Panc1 (cell line): ENCODE data around the gene PRF1. TPM values are rescaled to one million over a fixed set of nuclear protein-coding genes. Genes with fewer than 3 reads are reported as not detected.
A peak's percentile ranks its signal among the peaks of the same experiment; 100 is the strongest.

Experiments used
- ATAC-seq: fragments of 200-7000 bp; cut with Tn5 transposase; 2 replicates; pipeline ENCODE4 v1.9.1; 2020; ENCODE audit warnings: mild to moderate bottlenecking, moderate library complexity
- BruUV-seq: library from RNA; stranded (reverse); fragments of 400-500 nt; replicated peaks from 2 replicates; lab custom pipeline; 2021; lab: Mats Ljungman, UMichigan
- CTCF ChIA-PET: fragments of 300-600 bp; sonication (Branson Sonifier 250); formaldehyde crosslinking; loops from one replicate; lab custom pipeline; 2022; ENCODE audit warnings: antibody characterized with exemption; lab: Charles Lee
- POLR2A ChIA-PET: fragments of 300-600 bp; sonication (Branson Sonifier 250); formaldehyde crosslinking; loops from one replicate; lab custom pipeline; 2022; ENCODE audit warnings: antibody characterized with exemption; lab: Charles Lee
- DNase-seq: peaks from one replicate; pipeline ENCODE4 v3.0.0-alpha.2; 2010; ENCODE audit warnings: low read depth, low spot score
- H3K27ac ChIP-seq: 2 replicates; pipeline ENCODE4 v1.5.1; 2011; ENCODE audit warnings: mild to moderate bottlenecking, low read length, inconsistent platforms
- H3K27me3 ChIP-seq: fragments of 200-500 bp; sonication (Bioruptor generic); 2 replicates; pipeline ENCODE4 v1.6.0; 2014; ENCODE audit warnings: low read length, inconsistent platforms; ENCODE audit not compliant: control insufficient read depth, insufficient read depth
- H3K36me3 ChIP-seq: fragments of 200-500 bp; sonication (Bioruptor generic); 2 replicates; pipeline ENCODE4 v1.5.1; 2014; ENCODE audit warnings: inconsistent platforms, mild to moderate bottlenecking, low read length, moderate library complexity; ENCODE audit not compliant: control insufficient read depth, insufficient read depth
- H3K4me1 ChIP-seq: 2 replicates; pipeline ENCODE4 v1.5.1; 2011; ENCODE audit warnings: inconsistent platforms, mild to moderate bottlenecking, low read length, moderate library complexity; ENCODE audit not compliant: control insufficient read depth, insufficient read depth
- H3K4me3 ChIP-seq, 2 experiments: 2 replicates each; pipeline ENCODE4 v1.5.1; 2011 to 2012; ENCODE audit warnings: low read depth in 2 of 2, low read length in 2 of 2, mild to moderate bottlenecking in 2 of 2, inconsistent platforms in 1 of 2, moderate library complexity in 1 of 2
- H3K9me3 ChIP-seq: fragments of 200-500 bp; sonication (Bioruptor generic); 2 replicates; pipeline ENCODE4 v1.5.1; 2014; ENCODE audit warnings: low read depth, mild to moderate bottlenecking, inconsistent platforms, low read length, moderate library complexity; ENCODE audit not compliant: control insufficient read depth, insufficient read depth
- POLR2AphosphoS5 ChIP-seq: IDR thresholded peaks from 2 replicates; pipeline ENCODE4 v1.6.1; 2012; ENCODE audit warnings: mild to moderate bottlenecking, low read depth, low read length, moderate library complexity
- REST ChIP-seq, 2 experiments: IDR thresholded peaks; 2 replicates each; pipeline ENCODE4 v1.6.1; 2011 to 2012; ENCODE audit warnings: low read depth in 2 of 2, control low read depth in 1 of 2, low read length in 1 of 2, mild to moderate bottlenecking in 1 of 2, moderate library complexity in 1 of 2; ENCODE audit not compliant: insufficient read depth in 1 of 2
- SIN3A ChIP-seq: IDR thresholded peaks from 2 replicates; pipeline ENCODE4 v1.6.1; 2012; ENCODE audit warnings: low read depth, mild to moderate bottlenecking, low read length, moderate library complexity, borderline replicate concordance; ENCODE audit not compliant: insufficient read depth
- TCF7L2 ChIP-seq: IDR thresholded peaks from 2 replicates; pipeline ENCODE4 v1.6.1; 2011; ENCODE audit warnings: mild to moderate bottlenecking, low read depth, low read length, inconsistent platforms
- in situ Hi-C: cut with HindIII; loops from 2 replicates; pipeline ENCODE4 v1.10.0; 2016; ENCODE audit warnings: low sequenced_read_pairs, low pct_unique_long_range_greater_than_20kb
- intact Hi-C: fragments of 100-400 bp; cut with micrococcal nuclease; formaldehyde crosslinking; loops from one replicate; pipeline ENCODE4 v1.10.0; 2022; ENCODE audit not compliant: unreplicated experiment
- total RNA-seq: library from RNA; stranded (reverse); gene quantifications from one replicate; pipeline ENCODE4 v1.2.1, GENCODE V29; 2021; ENCODE audit not compliant: unreplicated experiment
- TF ChIP-seq, protein P1 (sequence below): fragments of 450-650 bp; IDR thresholded peaks from 2 replicates; pipeline ENCODE4 v1.5.1; 2017; ENCODE audit warnings: mild to moderate bottlenecking

Gene PRF1
- total RNA-seq, 1 experiment from 2014 or later = not detected

- ChIA-PET POLR2A (interaction anchor here (0.6 kb wide), 1 partner anchor 9 kb away, joined by 5 read pairs; no protein-coding TSS in a partner anchor), CTCF (no interaction called here)
- ATAC-seq (peak; percentile 13; the same call in 1 of the 2 replicates), DNase-seq (no peak)
- BruUV-seq = no TSS peak
- in situ Hi-C loops = no loop called here
- Histone ChIP-seq H3K9me3 (no peaks in the 10 kb centered on the region), H3K27ac (no peak overlapping the region), H3K4me1 (no peaks in the 10 kb centered on the region), H3K36me3 (no peaks in the 10 kb centered on the region), H3K27me3 (no peaks in the 10 kb centered on the region), H3K4me3 (no peak overlapping the region)
- no peak for TF ChIP-seq TCF7L2
- intact Hi-C loops = no loop called here
Observed at GRCh38 chr10:70576803-70577517, 25.6 kb downstream of the PRF1 start.

- H3K27ac ChIP-seq = no peak overlapping the region
- no peak overlapping the region for H3K4me3 ChIP-seq
- TF ChIP-seq TCF7L2 = no peak
- TF ChIP-seq SIN3A = no peak
- TF ChIP-seq POLR2AphosphoS5 = no peak
- no peak for TF ChIP-seq REST (IDR thresholded peaks at IDR 0.05; ENCODE audit: insufficient read depth in 1 of 2, low read depth in 2 of 2, low read length in 1 of 2)
- TF ChIP-seq, protein P1, sequence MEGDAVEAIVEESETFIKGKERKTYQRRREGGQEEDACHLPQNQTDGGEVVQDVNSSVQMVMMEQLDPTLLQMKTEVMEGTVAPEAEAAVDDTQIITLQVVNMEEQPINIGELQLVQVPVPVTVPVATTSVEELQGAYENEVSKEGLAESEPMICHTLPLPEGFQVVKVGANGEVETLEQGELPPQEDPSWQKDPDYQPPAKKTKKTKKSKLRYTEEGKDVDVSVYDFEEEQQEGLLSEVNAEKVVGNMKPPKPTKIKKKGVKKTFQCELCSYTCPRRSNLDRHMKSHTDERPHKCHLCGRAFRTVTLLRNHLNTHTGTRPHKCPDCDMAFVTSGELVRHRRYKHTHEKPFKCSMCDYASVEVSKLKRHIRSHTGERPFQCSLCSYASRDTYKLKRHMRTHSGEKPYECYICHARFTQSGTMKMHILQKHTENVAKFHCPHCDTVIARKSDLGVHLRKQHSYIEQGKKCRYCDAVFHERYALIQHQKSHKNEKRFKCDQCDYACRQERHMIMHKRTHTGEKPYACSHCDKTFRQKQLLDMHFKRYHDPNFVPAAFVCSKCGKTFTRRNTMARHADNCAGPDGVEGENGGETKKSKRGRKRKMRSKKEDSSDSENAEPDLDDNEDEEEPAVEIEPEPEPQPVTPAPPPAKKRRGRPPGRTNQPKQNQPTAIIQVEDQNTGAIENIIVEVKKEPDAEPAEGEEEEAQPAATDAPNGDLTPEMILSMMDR = no peak
- no TSS peak for BruUV-seq
- ATAC-seq (peak; percentile 51), DNase-seq (no peak)
- H3K27me3 ChIP-seq = no peaks in the 10 kb centered on the region
- in situ Hi-C loops = no loop called here
- H3K4me1 ChIP-seq = no peaks in the 10 kb centered on the region
- intact Hi-C loops = no loop called here
- no peaks in the 10 kb centered on the region for H3K36me3 ChIP-seq
- H3K9me3 ChIP-seq = no peaks in the 10 kb centered on the region
- ChIA-PET CTCF (no interaction called here), POLR2A (interaction anchor here (0.6 to 0.7 kb wide), 2 partner anchors 8 to 9 kb away, joined by 5 read pairs; no protein-coding TSS in a partner anchor)
Observed at GRCh38 chr10:70575874-70576802, 26.4 kb downstream of the PRF1 start.
